SK-N-SH (cell line): ENCODE measurements around the gene CST9. TPM values are rescaled to one million over a fixed set of nuclear protein-coding genes. Genes with fewer than 3 reads are reported as not detected.

Experiments
- CTCF ChIA-PET: fragments of 300-600, 350-600 bp; formaldehyde crosslinking; extraction: SDS; loops from one replicate; lab custom pipeline; 2021; lab: Yijun Ruan, JAX
- POLR2A ChIA-PET: fragments of 350-600 bp; sonication (Branson Sonifier 250); formaldehyde crosslinking; extraction: SDS; loops from one replicate; lab custom pipeline; 2020; ENCODE audit warnings: antibody characterized with exemption, inconsistent platforms; lab: Yijun Ruan, JAX
- DNase-seq: peaks from one replicate; pipeline ENCODE4 v3.0.0; 2012
- H2AFZ ChIP-seq: fragments of 200-600 bp; sonication (generic); 2 replicates; pipeline ENCODE4 v1.8.1; 2016; ENCODE audit warnings: antibody characterized with exemption, mild to moderate bottlenecking, low read depth
- H3F3A ChIP-seq: fragments of 200-600 bp; sonication (generic); replicated peaks from 2 replicates; pipeline ENCODE3; 2016; ENCODE audit warnings: antibody characterized with exemption, mild to moderate bottlenecking; ENCODE audit not compliant: insufficient read depth
- H3K27ac ChIP-seq, 2 experiments: fragments of 200-500 bp in 1 of 2; fragments of 200-600 bp in 1 of 2; sonication (Bioruptor generic) in 1 of 2; sonication (generic), shearing (Covaris generic) in 1 of 2; 2 replicates each; pipeline versions ENCODE4 v1.5.1 to v1.6.1; 2014 to 2016; ENCODE audit warnings: low read depth in 2 of 2, inconsistent platforms in 1 of 2, low read length in 1 of 2, mild to moderate bottlenecking in 1 of 2, mixed read lengths in 1 of 2
- H3K27me3 ChIP-seq: fragments of 200-600 bp; sonication (generic), shearing (Covaris generic); 2 replicates; pipeline ENCODE4 v1.6.1; 2016; ENCODE audit warnings: mixed run types; ENCODE audit not compliant: insufficient read depth
- H3K36me3 ChIP-seq, 2 experiments: fragments of 200-500 bp in 1 of 2; fragments of 200-600 bp in 1 of 2; sonication (Bioruptor generic) in 1 of 2; sonication (generic) in 1 of 2; replicated peaks in 1 of 2; 2 replicates each; pipeline versions ENCODE3 to v1.5.1; 2014 to 2016; ENCODE audit warnings: low read length in 1 of 2, mild to moderate bottlenecking in 1 of 2; ENCODE audit not compliant: insufficient read depth in 2 of 2, control insufficient read depth in 1 of 2
- H3K4me1 ChIP-seq, 2 experiments: fragments of 200-500 bp in 1 of 2; fragments of 200-600 bp in 1 of 2; sonication (Bioruptor generic) in 1 of 2; sonication (generic), shearing (Covaris generic) in 1 of 2; 2 replicates each; pipeline versions ENCODE4 v1.5.1 to v1.6.1; 2014 to 2016; ENCODE audit warnings: low read depth in 1 of 2, low read length in 1 of 2, mixed run types in 1 of 2; ENCODE audit not compliant: insufficient read depth in 2 of 2, control insufficient read depth in 1 of 2
- H3K4me2 ChIP-seq: fragments of 200-600 bp; sonication (generic), shearing (Covaris generic); 2 replicates; pipeline ENCODE4 v1.6.1; 2017; ENCODE audit warnings: mixed run types
- H3K4me3 ChIP-seq, 2 experiments: fragments of 200-500 bp in 1 of 2; fragments of 200-600 bp in 1 of 2; sonication (Bioruptor generic) in 1 of 2; sonication (generic), shearing (Covaris generic) in 1 of 2; 2 replicates each; pipeline versions ENCODE4 v1.5.1 to v1.8.1; 2014 to 2016; ENCODE audit warnings: low read depth in 2 of 2, inconsistent platforms in 1 of 2, low read length in 1 of 2, mild to moderate bottlenecking in 1 of 2, mixed read lengths in 1 of 2, moderate library complexity in 1 of 2
- H3K79me2 ChIP-seq: fragments of 200-600 bp; sonication (generic); 2 replicates; pipeline ENCODE4 v1.8.1; 2017; ENCODE audit warnings: mild to moderate bottlenecking; ENCODE audit not compliant: insufficient read depth
- H3K9ac ChIP-seq: fragments of 200-600 bp; sonication (generic); 2 replicates; pipeline ENCODE4 v1.6.1; 2017; ENCODE audit warnings: mixed run types
- H3K9me2 ChIP-seq: fragments of 200-600 bp; sonication (generic); 2 replicates; pipeline ENCODE4 v1.6.1; 2017; ENCODE audit warnings: mixed run types
- H3K9me3 ChIP-seq: fragments of 200-600 bp; sonication (generic); 2 replicates; pipeline ENCODE4 v1.6.1; 2017; ENCODE audit warnings: mixed run types, mild to moderate bottlenecking, moderate library complexity
- H4K20me1 ChIP-seq: fragments of 200-600 bp; sonication (generic); 2 replicates; pipeline ENCODE4 v1.6.1; 2017; ENCODE audit warnings: mild to moderate bottlenecking, mixed run types; ENCODE audit not compliant: insufficient read depth
- CHD2 ChIP-seq: fragments of 150-350 bp; IDR thresholded peaks from 2 replicates; pipeline ENCODE4 v1.6.1; 2018; ENCODE audit warnings: low read length; ENCODE audit not compliant: partially characterized antibody
- ELF1 ChIP-seq: IDR thresholded peaks from 2 replicates; pipeline ENCODE4 v1.4.0; 2012
- FOSL2 ChIP-seq: IDR thresholded peaks from 2 replicates; pipeline ENCODE4 v1.4.0; 2012; ENCODE audit warnings: low read depth, mild to moderate bottlenecking, moderate library complexity, borderline replicate concordance
- FOXJ3 ChIP-seq: sonication (generic); formaldehyde crosslinking; IDR thresholded peaks from 2 replicates; pipeline ENCODE4 v1.5.1; 2020; ENCODE audit warnings: mild to moderate bottlenecking, missing genetic modification reagents
- FOXM1 ChIP-seq: IDR thresholded peaks from 2 replicates; pipeline ENCODE4 v1.4.0; 2012; ENCODE audit warnings: low read depth, mild to moderate bottlenecking
- GABPA ChIP-seq: IDR thresholded peaks from 2 replicates; pipeline ENCODE4 v1.4.0; 2012; ENCODE audit warnings: low read depth, mild to moderate bottlenecking
- GATA2 ChIP-seq: sonication (generic); formaldehyde crosslinking; IDR thresholded peaks from 2 replicates; pipeline ENCODE4 v1.5.0; 2020; ENCODE audit warnings: mild to moderate bottlenecking, missing genetic modification reagents
- MXI1 ChIP-seq: IDR thresholded peaks from 2 replicates; pipeline ENCODE4 v1.6.1; 2012; ENCODE audit warnings: mild to moderate bottlenecking, low read depth, low read length, improper control_type of control experiment
- NRF1 ChIP-seq: IDR thresholded peaks from 2 replicates; pipeline ENCODE4 v1.6.1; 2012; ENCODE audit warnings: low read depth, mild to moderate bottlenecking, low read length
- POLR2AphosphoS5 ChIP-seq: IDR thresholded peaks from 2 replicates; pipeline ENCODE4 v1.6.1; 2012; ENCODE audit warnings: low read depth, low read length
- RCOR1 ChIP-seq: fragments of 150-350 bp; IDR thresholded peaks from 2 replicates; pipeline ENCODE4 v1.6.1; 2017; ENCODE audit warnings: antibody characterized with exemption, low read length
- RFX5 ChIP-seq: IDR thresholded peaks from 2 replicates; pipeline ENCODE4 v1.6.1; 2012; ENCODE audit warnings: mild to moderate bottlenecking, improper control_type of control experiment, low read length
- SIN3A ChIP-seq: IDR thresholded peaks from 2 replicates; pipeline ENCODE4 v1.6.1; 2012; ENCODE audit warnings: low read depth, mild to moderate bottlenecking, low read length, moderate library complexity, borderline replicate concordance
- TCF12 ChIP-seq: IDR thresholded peaks from 2 replicates; pipeline ENCODE4 v1.4.0; 2012
- YY1 ChIP-seq: IDR thresholded peaks from 2 replicates; pipeline ENCODE4 v1.4.0; 2012; ENCODE audit warnings: low read depth, mild to moderate bottlenecking
- polyA plus RNA-seq, 3 experiments: library from polyadenylated mRNA; depleted of rRNA; stranded (reverse); fragments of >200 nt; gene quantifications; 2 replicates each; pipeline ENCODE4 v1.2.3, GENCODE V29; 2012
- TF ChIP-seq, protein P1 (sequence below): IDR thresholded peaks from 2 replicates; pipeline ENCODE4 v1.4.0; 2012; ENCODE audit warnings: low read depth, borderline replicate concordance
- TF ChIP-seq, protein P2 (sequence below): fragments of 150-350 bp; IDR thresholded peaks from 2 replicates; pipeline ENCODE4 v1.6.1; 2017; ENCODE audit warnings: antibody characterized with exemption, low read length, low read depth, borderline replicate concordance
- TF ChIP-seq, protein P3 (sequence below): fragments of 150-350 bp; IDR thresholded peaks from 2 replicates; pipeline ENCODE4 v1.6.1; 2016; ENCODE audit warnings: mild to moderate bottlenecking, low read depth, low read length
- TF ChIP-seq, protein P4 (sequence below): IDR thresholded peaks from 2 replicates; pipeline ENCODE4 v1.4.0; 2012; ENCODE audit warnings: low read depth, borderline replicate concordance
- TF ChIP-seq, protein P5 (sequence below): IDR thresholded peaks from 2 replicates; pipeline ENCODE4; 2012

The CST9 gene
- polyA plus RNA-seq, 1 of the 3 experiments (the other 2 are of a cell fraction): not detected

DNA sequence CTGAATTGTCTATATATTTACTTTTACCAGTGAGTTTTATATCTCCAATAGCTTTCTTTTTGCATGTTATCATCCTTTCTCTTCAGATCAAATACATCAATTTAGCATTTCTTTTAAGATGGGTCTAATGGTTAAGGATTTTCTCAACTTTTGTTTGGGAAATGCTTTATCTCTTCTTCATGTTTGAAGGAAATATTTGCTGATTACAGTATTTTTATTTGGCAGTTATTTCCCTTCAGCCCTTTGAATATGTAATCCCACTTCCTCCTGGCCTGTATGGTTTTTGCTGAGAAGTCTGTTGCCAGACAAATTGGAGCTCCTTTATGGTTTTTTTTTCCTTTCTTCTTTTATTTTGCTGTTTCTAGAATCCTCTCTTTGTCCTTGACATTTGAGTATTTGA is 30.7 kb downstream of the CST9 start:
- no peaks in the 10 kb centered on the region for H3K9me2 ChIP-seq
- POLR2A ChIA-PET: no interaction called here
- no peaks in the 10 kb centered on the region for H3K27me3 ChIP-seq
- H3K4me2 ChIP-seq: no peak overlapping the region
- no peaks in the 10 kb centered on the region for H3F3A ChIP-seq
- H3K36me3 ChIP-seq: no peaks in the 10 kb centered on the region
- H3K4me3 ChIP-seq: no peak overlapping the region
- no peaks in the 10 kb centered on the region for H3K4me1 ChIP-seq
- H3K27ac ChIP-seq: no peak overlapping the region
- no peak overlapping the region for H2AFZ ChIP-seq
- no peak for DNase-seq
- no peak overlapping the region for H3K9ac ChIP-seq
- H3K79me2 ChIP-seq: no peaks in the 10 kb centered on the region
- H4K20me1 ChIP-seq: no peaks in the 10 kb centered on the region
- CTCF ChIA-PET: no interaction called here
- TF ChIP-seq, protein P1, sequence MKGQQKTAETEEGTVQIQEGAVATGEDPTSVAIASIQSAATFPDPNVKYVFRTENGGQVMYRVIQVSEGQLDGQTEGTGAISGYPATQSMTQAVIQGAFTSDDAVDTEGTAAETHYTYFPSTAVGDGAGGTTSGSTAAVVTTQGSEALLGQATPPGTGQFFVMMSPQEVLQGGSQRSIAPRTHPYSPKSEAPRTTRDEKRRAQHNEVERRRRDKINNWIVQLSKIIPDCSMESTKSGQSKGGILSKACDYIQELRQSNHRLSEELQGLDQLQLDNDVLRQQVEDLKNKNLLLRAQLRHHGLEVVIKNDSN: no peak
- TF ChIP-seq, protein P2, sequence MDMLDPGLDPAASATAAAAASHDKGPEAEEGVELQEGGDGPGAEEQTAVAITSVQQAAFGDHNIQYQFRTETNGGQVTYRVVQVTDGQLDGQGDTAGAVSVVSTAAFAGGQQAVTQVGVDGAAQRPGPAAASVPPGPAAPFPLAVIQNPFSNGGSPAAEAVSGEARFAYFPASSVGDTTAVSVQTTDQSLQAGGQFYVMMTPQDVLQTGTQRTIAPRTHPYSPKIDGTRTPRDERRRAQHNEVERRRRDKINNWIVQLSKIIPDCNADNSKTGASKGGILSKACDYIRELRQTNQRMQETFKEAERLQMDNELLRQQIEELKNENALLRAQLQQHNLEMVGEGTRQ: no peak
- no peak for TF ChIP-seq SIN3A
- no peak for TF ChIP-seq RFX5
- TF ChIP-seq FOXJ3 (CRISPR knock-in tag): no peak
- TF ChIP-seq, protein P3, sequence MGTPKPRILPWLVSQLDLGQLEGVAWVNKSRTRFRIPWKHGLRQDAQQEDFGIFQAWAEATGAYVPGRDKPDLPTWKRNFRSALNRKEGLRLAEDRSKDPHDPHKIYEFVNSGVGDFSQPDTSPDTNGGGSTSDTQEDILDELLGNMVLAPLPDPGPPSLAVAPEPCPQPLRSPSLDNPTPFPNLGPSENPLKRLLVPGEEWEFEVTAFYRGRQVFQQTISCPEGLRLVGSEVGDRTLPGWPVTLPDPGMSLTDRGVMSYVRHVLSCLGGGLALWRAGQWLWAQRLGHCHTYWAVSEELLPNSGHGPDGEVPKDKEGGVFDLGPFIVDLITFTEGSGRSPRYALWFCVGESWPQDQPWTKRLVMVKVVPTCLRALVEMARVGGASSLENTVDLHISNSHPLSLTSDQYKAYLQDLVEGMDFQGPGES: no peak
- TF ChIP-seq MXI1: no peak
- no peak for TF ChIP-seq POLR2AphosphoS5
- no peak for TF ChIP-seq CHD2
- TF ChIP-seq TCF12: no peak
- TF ChIP-seq, protein P4, sequence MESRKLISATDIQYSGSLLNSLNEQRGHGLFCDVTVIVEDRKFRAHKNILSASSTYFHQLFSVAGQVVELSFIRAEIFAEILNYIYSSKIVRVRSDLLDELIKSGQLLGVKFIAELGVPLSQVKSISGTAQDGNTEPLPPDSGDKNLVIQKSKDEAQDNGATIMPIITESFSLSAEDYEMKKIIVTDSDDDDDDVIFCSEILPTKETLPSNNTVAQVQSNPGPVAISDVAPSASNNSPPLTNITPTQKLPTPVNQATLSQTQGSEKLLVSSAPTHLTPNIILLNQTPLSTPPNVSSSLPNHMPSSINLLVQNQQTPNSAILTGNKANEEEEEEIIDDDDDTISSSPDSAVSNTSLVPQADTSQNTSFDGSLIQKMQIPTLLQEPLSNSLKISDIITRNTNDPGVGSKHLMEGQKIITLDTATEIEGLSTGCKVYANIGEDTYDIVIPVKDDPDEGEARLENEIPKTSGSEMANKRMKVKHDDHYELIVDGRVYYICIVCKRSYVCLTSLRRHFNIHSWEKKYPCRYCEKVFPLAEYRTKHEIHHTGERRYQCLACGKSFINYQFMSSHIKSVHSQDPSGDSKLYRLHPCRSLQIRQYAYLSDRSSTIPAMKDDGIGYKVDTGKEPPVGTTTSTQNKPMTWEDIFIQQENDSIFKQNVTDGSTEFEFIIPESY: no peak
- TF ChIP-seq GABPA: no peak
- no peak for TF ChIP-seq FOSL2
- TF ChIP-seq, protein P5, sequence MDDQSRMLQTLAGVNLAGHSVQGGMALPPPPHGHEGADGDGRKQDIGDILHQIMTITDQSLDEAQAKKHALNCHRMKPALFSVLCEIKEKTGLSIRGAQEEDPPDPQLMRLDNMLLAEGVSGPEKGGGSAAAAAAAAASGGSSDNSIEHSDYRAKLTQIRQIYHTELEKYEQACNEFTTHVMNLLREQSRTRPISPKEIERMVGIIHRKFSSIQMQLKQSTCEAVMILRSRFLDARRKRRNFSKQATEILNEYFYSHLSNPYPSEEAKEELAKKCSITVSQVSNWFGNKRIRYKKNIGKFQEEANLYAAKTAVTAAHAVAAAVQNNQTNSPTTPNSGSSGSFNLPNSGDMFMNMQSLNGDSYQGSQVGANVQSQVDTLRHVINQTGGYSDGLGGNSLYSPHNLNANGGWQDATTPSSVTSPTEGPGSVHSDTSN: no peak
- no peak for TF ChIP-seq RCOR1
- TF ChIP-seq GATA2 (CRISPR knock-in tag): no peak
- no peak for TF ChIP-seq YY1
- no peak for TF ChIP-seq ELF1
- no peak for TF ChIP-seq FOXM1
- TF ChIP-seq NRF1: no peak
- H3K9me3 ChIP-seq: no peaks in the 10 kb centered on the region; the same call in 1 of the 2 replicates
